NB4 (cell line): ENCODE results near the gene ATXN1.

Source experiments
- DNase-seq: peaks from one replicate; pipeline ENCODE4 v3.0.0; 2010; ENCODE audit warnings: low read depth
- H3K4me3 ChIP-seq: one replicate; pipeline ENCODE4 v1.5.1; 2011; ENCODE audit warnings: mild to moderate bottlenecking, low read depth, low read length, moderate library complexity
- MYC ChIP-seq: IDR thresholded peaks from 2 replicates; pipeline ENCODE4 v1.6.1; 2011; ENCODE audit warnings: low read depth, low read length
- POLR2A ChIP-seq: IDR thresholded peaks from 2 replicates; pipeline ENCODE4 v1.6.1; 2011; ENCODE audit warnings: mild to moderate bottlenecking; ENCODE audit not compliant: insufficient read length; ENCODE audit errors: extremely low read depth
- TF ChIP-seq, protein P1 (sequence below): IDR thresholded peaks from one replicate; pipeline ENCODE4 v1.5.1; 2012; ENCODE audit warnings: low read depth, low read length
- TF ChIP-seq, protein P2 (sequence below): IDR thresholded peaks from 2 replicates; pipeline ENCODE4 v1.6.1; 2011; ENCODE audit warnings: low read depth, low read length

ATXN1 gene

DNA sequence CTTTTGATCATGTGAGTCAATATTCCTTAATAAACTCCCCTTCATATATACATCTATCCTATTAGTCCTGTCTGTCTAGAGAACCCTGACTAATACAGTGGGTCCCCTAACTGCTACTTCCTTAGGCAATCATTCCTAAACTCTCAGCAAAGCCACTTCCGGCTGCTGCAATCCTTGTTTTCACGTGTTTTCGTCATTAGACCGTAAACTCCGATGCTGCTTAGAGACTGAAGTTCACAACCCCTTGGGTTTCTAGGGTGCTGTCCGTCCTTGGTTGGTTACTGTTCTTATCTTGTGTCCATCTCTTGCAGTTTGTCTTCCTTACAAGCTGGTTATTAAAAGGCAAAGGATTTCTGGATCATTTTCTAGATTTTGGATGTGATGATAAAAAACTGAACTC, 416.5 kb downstream of the ATXN1 start:
- H3K4me3 ChIP-seq, result no peak overlapping the region
- DNase-seq, result peak; percentile 48
- TF ChIP-seq, protein P1, sequence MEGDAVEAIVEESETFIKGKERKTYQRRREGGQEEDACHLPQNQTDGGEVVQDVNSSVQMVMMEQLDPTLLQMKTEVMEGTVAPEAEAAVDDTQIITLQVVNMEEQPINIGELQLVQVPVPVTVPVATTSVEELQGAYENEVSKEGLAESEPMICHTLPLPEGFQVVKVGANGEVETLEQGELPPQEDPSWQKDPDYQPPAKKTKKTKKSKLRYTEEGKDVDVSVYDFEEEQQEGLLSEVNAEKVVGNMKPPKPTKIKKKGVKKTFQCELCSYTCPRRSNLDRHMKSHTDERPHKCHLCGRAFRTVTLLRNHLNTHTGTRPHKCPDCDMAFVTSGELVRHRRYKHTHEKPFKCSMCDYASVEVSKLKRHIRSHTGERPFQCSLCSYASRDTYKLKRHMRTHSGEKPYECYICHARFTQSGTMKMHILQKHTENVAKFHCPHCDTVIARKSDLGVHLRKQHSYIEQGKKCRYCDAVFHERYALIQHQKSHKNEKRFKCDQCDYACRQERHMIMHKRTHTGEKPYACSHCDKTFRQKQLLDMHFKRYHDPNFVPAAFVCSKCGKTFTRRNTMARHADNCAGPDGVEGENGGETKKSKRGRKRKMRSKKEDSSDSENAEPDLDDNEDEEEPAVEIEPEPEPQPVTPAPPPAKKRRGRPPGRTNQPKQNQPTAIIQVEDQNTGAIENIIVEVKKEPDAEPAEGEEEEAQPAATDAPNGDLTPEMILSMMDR, result no peak

DNA sequence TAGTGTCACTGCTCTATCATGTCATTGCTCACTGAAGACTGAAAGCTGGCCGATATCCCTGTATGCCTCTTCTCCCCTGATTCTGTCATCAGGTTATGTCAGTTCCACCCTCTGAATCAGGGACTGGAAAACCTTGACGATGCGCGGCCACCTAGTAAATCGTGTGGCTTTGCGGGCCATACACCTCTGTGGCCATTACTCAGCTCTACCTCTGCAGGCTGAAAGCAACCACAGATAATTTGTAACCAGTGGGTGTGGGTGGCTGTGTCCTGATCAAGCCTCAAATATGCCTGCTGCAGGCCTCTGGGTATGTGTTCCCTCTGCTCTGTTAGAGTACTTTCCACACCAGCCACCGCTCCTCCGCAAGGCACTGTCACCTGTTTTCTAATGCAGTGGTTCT, 417.7 kb downstream of the ATXN1 start:
- H3K4me3 ChIP-seq, result no peak overlapping the region
- no peak for DNase-seq
- TF ChIP-seq, protein P2, sequence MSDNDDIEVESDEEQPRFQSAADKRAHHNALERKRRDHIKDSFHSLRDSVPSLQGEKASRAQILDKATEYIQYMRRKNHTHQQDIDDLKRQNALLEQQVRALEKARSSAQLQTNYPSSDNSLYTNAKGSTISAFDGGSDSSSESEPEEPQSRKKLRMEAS, result no peak
- TF ChIP-seq MYC, result no peak
- no peak for TF ChIP-seq POLR2A
- TF ChIP-seq, protein P1, result no peak

DNA sequence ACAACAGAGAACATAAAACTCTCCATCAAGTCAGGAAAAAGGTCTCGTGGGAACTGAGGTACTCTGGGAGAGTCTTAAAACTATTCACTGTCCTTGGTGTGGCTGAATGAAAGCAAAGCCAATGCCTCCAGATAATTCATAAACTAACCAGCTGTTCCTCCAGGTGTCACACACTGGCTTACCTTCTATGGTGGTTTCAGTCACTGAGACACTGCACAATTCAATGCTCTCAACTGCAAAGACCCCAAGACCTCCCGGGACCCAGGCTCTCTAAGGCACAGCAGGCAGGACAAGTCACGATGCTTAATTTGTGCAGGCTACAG, 422.0 kb downstream of the ATXN1 start:
- H3K4me3 ChIP-seq, result no peak overlapping the region
- TF ChIP-seq, protein P2, result no peak
- TF ChIP-seq, protein P1, result no peak
- TF ChIP-seq MYC (no peak), POLR2A (no peak)
- no peak for DNase-seq

DNA sequence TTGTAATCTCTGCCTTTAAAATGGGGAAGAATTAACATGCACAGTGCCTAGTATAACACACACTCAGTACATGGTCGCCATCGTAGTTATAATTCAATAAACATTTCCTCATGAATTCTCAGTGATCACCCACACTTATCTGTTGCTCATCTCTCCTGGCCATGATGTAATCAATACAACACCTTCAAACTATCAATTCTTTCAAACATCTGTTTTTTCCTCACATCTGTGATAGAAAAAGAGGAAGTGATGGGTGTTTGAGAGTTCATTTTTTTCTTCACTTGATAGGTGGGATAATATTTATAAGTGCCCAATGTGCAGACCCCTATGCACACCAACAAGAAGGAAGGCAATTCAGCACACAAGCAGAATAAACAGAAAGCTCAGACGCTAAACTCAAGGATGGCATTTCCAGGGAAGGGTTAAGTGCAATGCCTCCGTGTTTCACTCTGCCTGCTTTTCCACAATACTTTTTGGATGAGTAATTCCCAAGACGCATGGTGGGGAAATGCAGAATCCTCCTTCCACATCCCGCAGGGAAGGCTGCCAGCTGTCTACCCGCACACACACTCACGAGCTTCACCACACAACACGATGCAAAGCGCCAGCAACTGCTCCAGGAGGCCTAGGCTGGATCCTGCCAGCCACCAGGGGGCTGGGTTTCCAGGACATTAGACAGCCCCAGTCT, 422.5 kb downstream of the ATXN1 start:
- no peak overlapping the region for H3K4me3 ChIP-seq
- TF ChIP-seq MYC (no peak), POLR2A (no peak)
- TF ChIP-seq, protein P2, result no peak
- TF ChIP-seq, protein P1, result peak; percentile 26
- DNase-seq, result no peak

DNA sequence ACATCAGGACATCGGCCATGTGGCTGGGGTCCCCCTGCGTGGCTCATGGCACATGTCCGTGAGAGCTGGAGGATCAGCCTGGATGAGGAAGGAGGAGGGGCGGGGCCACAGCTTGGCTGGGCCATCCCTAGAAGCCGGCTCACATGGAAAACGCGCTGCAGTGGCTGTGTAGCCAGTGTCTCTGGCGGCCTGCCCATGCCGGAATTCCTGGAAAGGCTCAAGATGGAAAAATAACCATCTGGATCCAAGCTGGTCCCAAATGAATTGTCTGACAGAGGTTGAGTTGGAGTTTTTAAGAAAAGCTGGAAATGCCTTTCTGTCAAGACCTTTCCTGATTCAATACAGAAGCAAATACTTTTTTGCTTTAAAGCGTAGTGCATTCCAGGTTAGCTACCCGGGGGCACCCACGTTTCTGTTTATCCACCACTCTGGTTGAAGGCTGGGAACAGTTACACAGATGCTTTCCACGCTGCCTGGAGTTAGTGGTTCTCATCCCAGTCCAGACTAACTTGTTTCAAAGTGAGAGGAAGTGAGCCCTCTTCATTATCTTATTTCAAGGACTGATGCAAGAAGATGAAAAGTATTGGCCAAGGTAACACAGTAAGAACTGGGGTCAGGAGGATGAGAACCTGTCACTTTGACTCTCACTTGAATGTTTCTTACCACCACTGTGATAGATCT, 423.8 kb downstream of the ATXN1 start:
- no peak overlapping the region for H3K4me3 ChIP-seq
- TF ChIP-seq POLR2A (no peak), MYC (no peak)
- TF ChIP-seq, protein P1, result no peak
- TF ChIP-seq, protein P2, result no peak
- no peak for DNase-seq

DNA sequence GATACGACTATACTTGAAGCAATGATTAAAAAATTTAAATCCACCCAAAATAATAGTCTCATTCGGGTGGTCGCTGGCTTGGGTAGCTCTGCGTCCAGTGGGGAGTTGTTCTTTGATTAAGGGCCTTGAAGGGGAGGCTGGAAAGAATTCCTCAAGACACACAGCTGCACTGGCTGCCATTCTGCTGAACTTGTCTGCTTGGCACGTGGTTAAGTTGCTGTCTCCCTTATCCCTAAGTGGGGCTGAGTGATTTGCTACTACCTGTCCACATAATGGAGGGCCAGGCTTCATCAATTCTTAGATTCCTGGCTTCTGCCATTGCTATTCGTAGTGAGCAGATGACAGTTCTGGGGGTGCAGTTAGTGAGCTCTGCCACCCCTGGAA, 424.4 kb downstream of the ATXN1 start:
- DNase-seq, result no peak
- H3K4me3 ChIP-seq, result no peak overlapping the region
- TF ChIP-seq MYC (no peak), POLR2A (no peak)
- TF ChIP-seq, protein P2, result no peak
- TF ChIP-seq, protein P1, result no peak
